GM19463 (cell line): ENCODE measurements around the gene DNAAF5.
"Not testable (repeated sequence)": the region's sequence is repeated elsewhere in the genome, so short reads cannot be mapped to it uniquely, and the experiment has no call there.

Source experiments
- ATAC-seq: cut with Tn5 transposase; IDR thresholded peaks from one replicate; pipeline ENCODE4 v1.9.1; 2021; ENCODE audit warnings: mild to moderate bottlenecking, moderate library complexity; ENCODE audit not compliant: unreplicated experiment

The DNAAF5 gene

DNA sequence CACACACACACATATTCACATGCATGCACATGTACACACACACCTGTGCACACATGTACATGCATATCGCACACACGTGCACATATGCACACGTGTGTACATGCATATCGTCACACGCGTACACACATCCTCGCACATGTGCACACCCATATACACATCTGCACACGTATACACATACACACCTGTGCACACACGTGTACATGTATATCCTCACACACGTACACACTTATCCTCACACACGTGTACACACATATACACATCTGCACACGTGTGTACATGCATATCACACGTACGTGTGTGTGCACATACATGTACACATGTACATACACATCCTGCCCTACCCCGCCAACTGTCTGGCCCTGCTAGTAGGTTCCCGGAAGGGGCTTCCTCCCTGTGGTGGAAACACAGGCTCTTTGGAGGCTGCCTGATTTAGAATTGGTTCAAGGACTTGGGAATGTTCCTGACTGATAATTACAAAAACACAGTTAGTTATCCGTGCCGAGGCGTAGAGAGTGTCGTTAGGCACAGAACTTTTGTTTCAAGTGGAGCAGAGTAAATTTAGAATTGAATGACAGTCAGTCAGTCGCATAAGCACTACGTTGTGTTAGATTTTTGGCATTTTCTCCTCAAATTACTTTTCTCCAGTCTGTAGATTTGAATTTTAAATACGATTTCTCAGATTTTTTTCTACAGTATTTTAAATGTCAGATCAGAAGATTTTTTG is 19.1 kb downstream of the DNAAF5 start:
- no peak for ATAC-seq

GRCh38 chr7:746155-747061 is 19.9 kb downstream of the DNAAF5 start:
- no peak for ATAC-seq

DNA sequence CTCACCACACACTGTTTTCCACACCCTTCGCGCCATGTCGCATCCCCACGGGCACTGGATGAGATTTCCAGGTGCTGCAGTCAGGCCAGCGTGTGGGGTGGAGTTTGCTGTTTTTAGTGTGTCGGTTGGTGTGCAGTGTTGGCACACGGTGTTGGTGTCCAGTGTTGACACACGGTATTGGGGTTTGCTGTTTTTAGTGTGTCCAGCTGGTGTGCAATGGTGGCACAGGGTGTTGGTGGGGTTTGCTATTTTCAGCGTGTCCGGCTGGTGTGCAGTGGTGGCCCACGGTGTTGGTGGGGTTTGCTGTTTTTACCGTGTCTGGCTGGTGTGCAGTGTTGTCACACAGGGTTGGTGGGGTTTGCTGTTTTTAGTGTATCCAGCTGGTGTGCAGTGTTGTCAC is 20.7 kb downstream of the DNAAF5 start:
- ATAC-seq = no peak

DNA sequence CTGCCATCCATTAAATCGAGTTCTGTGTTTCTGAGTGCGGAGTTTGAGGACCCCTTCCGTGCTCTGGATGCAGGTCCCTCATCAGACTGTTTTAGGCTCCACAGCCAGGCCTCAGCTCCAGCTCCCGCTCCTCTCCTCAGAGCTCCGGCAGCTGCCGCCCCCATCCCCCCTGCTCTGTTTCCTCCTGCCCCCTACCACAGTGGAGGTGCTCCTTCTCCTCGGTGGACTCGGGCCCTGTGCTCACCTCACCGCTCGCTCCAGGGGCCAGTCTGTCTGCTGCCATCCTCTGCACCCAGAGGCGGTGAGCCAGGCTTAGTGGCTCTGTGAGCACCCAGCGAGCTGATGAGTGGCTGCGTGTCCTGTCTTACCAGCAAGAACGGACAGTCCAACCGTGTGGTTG is 21.9 kb downstream of the DNAAF5 start:
- ATAC-seq = no peak

DNA sequence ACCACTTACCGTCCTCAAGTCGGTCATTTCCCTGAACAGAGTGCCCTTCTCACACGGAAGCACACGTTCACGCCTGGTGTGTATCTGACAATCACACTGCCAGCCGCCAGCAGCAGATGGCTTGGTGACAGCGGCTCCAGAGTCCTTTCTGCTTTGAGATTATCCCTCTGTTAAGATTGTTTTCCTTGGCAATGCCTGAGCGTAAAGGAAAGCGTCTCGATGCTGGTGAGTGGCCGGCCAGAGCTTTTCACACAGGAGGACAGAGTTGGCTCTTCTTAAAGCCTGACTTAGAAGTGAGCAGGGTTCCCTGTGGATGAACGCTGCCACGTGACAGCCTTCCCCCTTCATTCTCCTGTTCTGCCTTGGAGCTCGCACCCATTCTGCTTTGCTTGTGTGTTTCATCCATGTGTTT is 22.6 kb downstream of the DNAAF5 start:
- ATAC-seq = no peak

DNA sequence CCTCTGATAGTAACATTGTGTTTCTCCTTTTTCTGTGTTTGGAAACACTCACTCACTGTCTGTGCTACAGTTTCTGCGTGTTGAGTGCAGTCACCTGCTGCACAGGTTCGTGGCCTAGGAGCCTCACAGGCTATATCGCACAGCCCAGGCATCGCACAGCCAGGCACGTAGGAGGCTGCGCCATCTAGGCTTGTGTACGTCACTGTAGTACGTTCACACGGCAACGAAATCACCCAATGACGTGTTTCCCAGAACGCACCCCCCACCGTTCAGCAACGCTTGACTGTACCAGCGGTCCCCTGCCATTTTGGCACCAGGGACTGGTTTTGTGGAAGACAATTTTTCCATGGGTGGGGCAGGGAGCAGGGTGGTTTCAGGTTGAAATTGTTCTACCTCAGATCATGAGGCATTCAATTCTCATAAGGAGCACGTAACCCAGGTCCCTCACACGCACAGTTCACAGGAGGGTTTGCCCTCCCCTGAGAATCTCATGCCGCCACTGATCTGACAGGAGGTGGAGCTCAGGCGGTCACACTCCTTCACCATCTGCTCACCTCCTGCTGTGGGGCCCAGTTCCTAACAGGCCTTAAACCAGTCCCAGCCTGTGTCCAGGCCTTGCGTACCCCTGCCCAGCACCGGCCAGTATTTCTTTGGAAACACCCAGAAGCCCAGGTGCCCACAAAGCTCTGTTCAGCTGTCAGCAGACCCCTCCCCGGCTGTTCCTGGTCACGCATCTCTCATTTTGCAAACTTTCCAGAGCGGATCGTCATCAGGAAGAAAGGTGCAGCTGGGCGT is 23.8 kb downstream of the DNAAF5 start:
- no peak for ATAC-seq

GRCh38 chr7:751826-752225 is 25.3 kb downstream of the DNAAF5 start:
- no peak for ATAC-seq

GRCh38 chr7:752256-752655 is 25.8 kb downstream of the DNAAF5 start:
- not testable (repeated sequence) for ATAC-seq

DNA sequence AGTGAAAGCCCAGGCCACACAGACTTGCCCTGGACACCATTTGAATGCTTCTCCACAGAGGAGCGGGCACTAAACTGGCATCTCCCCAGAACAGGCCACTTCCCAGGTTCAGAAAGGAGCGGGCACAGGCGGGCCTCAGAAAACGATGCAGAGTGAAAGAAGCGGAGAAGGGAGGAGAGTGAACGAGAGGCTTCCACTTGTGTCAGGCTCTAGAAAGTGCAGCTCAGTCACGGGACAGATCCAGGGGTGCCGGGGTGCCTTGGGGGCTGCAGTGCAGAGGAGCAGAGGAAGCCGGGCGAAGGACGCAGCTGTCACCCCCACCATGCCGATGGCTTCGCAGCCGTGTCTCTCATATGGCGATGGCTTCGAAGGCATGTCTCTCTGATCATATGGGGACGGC is 26.7 kb downstream of the DNAAF5 start:
- ATAC-seq = no peak

GRCh38 chr7:754531-755412 is 28.3 kb downstream of the DNAAF5 start:
- no peak for ATAC-seq

DNA sequence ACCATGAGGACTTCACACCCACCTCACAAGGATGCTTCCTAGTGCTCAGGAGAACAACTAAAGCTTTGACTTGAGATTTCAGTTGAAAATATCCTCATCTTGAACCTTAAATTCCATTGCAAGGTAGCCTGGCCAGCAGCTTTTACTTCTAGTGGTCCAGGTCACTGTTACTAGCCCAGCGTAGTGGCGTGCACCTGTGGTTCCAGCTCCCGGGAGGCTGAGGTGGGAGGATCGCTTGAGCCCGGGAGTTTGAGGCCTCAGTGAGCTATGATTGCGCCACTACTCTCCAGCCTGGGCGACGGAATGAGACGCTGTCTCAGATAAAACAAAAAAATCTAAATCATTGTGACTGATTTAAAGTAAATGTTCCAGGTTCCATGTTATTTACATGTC is 28.9 kb downstream of the DNAAF5 start:
- ATAC-seq = no peak

GRCh38 chr7:756231-756927 is 29.9 kb downstream of the DNAAF5 start:
- no peak for ATAC-seq

- no peak for ATAC-seq
These were observed 30.5 kb downstream of the DNAAF5 start for GRCh38 chr7:756928-757560.

DNA sequence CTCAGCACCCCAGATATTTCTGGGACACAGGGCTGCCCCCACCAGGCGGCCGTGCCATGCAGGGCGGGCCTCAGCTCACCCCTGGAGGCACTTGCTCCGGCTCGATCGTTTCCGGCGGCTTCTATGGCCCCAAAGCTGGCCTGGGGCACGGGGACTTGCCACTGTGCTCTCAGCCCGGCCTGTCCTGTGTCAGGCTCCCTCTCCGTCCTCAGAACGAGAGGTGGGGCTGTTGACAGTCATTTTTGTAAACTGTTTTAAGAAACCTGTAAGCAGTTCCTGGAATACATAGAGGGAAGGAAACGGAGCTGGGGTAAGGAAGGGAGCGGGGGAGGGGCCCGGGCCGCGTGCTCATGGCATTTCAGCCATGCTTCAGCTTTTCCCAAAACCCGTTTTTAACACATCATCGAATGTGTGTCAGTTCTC is 31.3 kb downstream of the DNAAF5 start:
- no peak for ATAC-seq

DNA sequence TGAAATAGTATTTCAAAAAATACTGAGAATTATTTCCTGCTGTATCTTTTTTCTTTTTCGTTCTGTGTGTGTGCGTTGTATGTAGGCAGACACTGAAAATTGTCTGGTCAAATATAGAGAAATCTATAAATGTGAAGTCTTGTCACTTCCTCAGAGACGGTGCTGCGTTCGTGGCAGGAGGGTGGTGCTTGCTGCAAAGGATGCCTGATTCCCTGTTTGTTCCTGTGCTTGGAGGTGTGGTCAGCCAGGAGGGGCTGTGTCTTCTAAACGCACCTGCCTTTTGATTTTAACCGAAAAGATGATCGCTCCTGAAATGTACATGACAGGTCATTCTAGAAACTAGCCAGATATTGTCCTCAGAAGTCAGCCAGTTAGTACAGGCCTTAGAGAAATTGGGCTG is 33.1 kb downstream of the DNAAF5 start:
- ATAC-seq = no peak

- ATAC-seq = no peak
These were observed 33.5 kb downstream of the DNAAF5 start for GRCh38 chr7:760006-760405.

DNA sequence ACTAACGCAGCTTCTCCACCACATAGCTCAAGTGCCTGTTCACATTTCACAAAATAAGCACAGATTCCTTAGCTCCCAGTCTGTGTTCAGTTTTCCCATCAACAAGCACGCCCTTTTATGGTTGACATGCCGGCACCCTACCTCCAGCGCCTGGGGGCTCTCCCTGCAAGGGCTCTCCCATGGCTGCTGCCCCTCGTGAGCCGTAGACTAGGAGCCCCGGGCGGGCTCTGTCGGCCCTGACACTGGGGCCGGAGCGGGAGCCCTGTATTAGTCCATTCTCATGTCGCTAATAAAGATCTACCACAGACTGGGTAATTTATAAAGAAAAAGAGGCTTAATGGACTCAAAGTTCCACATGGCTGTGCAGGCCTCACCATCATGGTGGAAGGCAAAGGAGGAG is 34.6 kb downstream of the DNAAF5 start:
- no peak for ATAC-seq

- ATAC-seq = no peak
These were observed 35.1 kb downstream of the DNAAF5 start for GRCh38 chr7:761631-762030.

GRCh38 chr7:762885-763284 is 36.4 kb downstream of the DNAAF5 start:
- no peak for ATAC-seq
